Endothelial cell of umbilical vein (primary cell): Measurements from ENCODE around the gene ACBD5. TPM values are rescaled to one million over a fixed set of nuclear protein-coding genes. Genes with fewer than 3 reads are reported as not detected.

Experiments
- BruUV-seq: library from RNA; stranded (reverse); fragments of 400-500 nt; replicated peaks from 2 replicates; lab custom pipeline; 2021; lab: Mats Ljungman, UMichigan
- CTCF ChIA-PET: fragments of 300-600, 350-600 bp; sonication (Branson Sonifier 250); formaldehyde crosslinking; loops from one replicate; lab custom pipeline; 2021; ENCODE audit warnings: antibody characterized with exemption, inconsistent platforms; lab: Charles Lee
- POLR2A ChIA-PET: fragments of 300-600, 350-600 bp; sonication (Branson Sonifier 250); formaldehyde crosslinking; loops from one replicate; lab custom pipeline; 2021; ENCODE audit warnings: antibody characterized with exemption, inconsistent platforms; lab: Charles Lee
- DNase-seq: peaks from one replicate; pipeline ENCODE4 v3.0.0-alpha.2; 2011; ENCODE audit warnings: low read depth, low spot score
- FAIRE-seq: peaks from 2 replicates; lab custom pipeline; 2011; peaks lifted over from hg19 to GRCh38; lab: Jason Lieb, UNC
- H2AFZ ChIP-seq: 2 replicates; pipeline ENCODE4 v1.6.0; 2012; ENCODE audit warnings: low read depth, low read length, control low read depth, inconsistent platforms
- H3K27ac ChIP-seq: 2 replicates; pipeline ENCODE4 v1.5.1; 2011; ENCODE audit warnings: low read depth, mild to moderate bottlenecking, control low read depth, low read length, moderate library complexity; ENCODE audit not compliant: insufficient read depth
- H3K27me3 ChIP-seq, 2 experiments: 2 replicates each; pipeline versions ENCODE4 v1.6.0 to v1.6.1; 2011; ENCODE audit warnings: low read length in 2 of 2, mixed read lengths in 1 of 2; ENCODE audit not compliant: control insufficient read depth in 2 of 2, insufficient read depth in 2 of 2
- H3K36me3 ChIP-seq, 2 experiments: 2 replicates in 1 of 2; 3 replicates in 1 of 2; pipeline ENCODE4 v1.5.1; 2011; ENCODE audit warnings: low read length in 2 of 2, mild to moderate bottlenecking in 1 of 2, moderate library complexity in 1 of 2; ENCODE audit not compliant: control insufficient read depth in 2 of 2, insufficient read depth in 2 of 2; ENCODE audit errors: extremely low read depth in 1 of 2
- H3K4me1 ChIP-seq: 3 replicates; pipeline ENCODE4 v1.5.1; 2011; ENCODE audit warnings: mild to moderate bottlenecking, low read length; ENCODE audit not compliant: control insufficient read depth, insufficient read depth; ENCODE audit errors: extremely low read depth
- H3K4me2 ChIP-seq: 2 replicates; pipeline ENCODE4 v1.6.1; 2011; ENCODE audit warnings: low read length, control low read depth, mixed read lengths; ENCODE audit not compliant: insufficient read depth
- H3K4me3 ChIP-seq, 3 experiments: fragments of 200-600 bp in 1 of 3; sonication (generic), shearing (Covaris generic) in 1 of 3; replicated peaks in 1 of 3; 2 replicates each; pipeline ENCODE4 v1.5.1; 2011 to 2016; ENCODE audit warnings: control low read depth in 3 of 3, low read length in 3 of 3, mild to moderate bottlenecking in 2 of 3, inconsistent platforms in 1 of 3, low read depth in 1 of 3, moderate library complexity in 1 of 3; ENCODE audit not compliant: insufficient read depth in 1 of 3
- H3K79me2 ChIP-seq: 2 replicates; pipeline ENCODE4 v1.6.0; 2012; ENCODE audit warnings: low read length, inconsistent platforms; ENCODE audit not compliant: control insufficient read depth, insufficient read depth
- H3K9ac ChIP-seq: replicated peaks from 2 replicates; pipeline ENCODE3; 2011; ENCODE audit warnings: low read length, control low read depth; ENCODE audit not compliant: insufficient read depth; ENCODE audit errors: extremely low read depth
- H3K9me1 ChIP-seq: replicated peaks from 3 replicates; pipeline ENCODE4 v1.6.0; 2011; ENCODE audit warnings: mild to moderate bottlenecking, low read length; ENCODE audit not compliant: control insufficient read depth, insufficient read depth; ENCODE audit errors: extremely low read depth
- H3K9me3 ChIP-seq: replicated peaks from 2 replicates; pipeline ENCODE4 v1.5.1; 2012; ENCODE audit warnings: low read length, inconsistent platforms; ENCODE audit not compliant: control insufficient read depth, insufficient read depth
- H4K20me1 ChIP-seq: replicated peaks from 2 replicates; pipeline ENCODE3; 2011; ENCODE audit warnings: mild to moderate bottlenecking, low read length; ENCODE audit not compliant: control insufficient read depth, insufficient read depth; ENCODE audit errors: extremely low read depth
- EZH2 ChIP-seq: IDR thresholded peaks from 2 replicates; pipeline ENCODE4 v1.6.1; 2012; ENCODE audit warnings: borderline replicate concordance, low read depth, mild to moderate bottlenecking, moderate library complexity, low read length, inconsistent platforms; ENCODE audit not compliant: severe bottlenecking
- JUN ChIP-seq: IDR thresholded peaks from 2 replicates; pipeline ENCODE4 v1.6.1; 2011; ENCODE audit warnings: borderline replicate concordance, low read depth; ENCODE audit not compliant: insufficient read length, insufficient read depth
- MYC ChIP-seq: IDR thresholded peaks from one replicate; pipeline ENCODE4 v1.6.1; 2011; ENCODE audit warnings: mild to moderate bottlenecking, low read depth, low read length
- POLR2AphosphoS5 ChIP-seq: IDR thresholded peaks from 2 replicates; pipeline ENCODE4 v1.6.1; 2012; ENCODE audit warnings: low read depth, mild to moderate bottlenecking, control low read depth, low read length, moderate library complexity; ENCODE audit not compliant: insufficient read depth
- dilution Hi-C: fragments of 300-500 bp; cut with MboI; formaldehyde crosslinking; loops from one replicate; pipeline ENCODE4 v1.15.0; 2019; ENCODE audit warnings: low sequenced_read_pairs; ENCODE audit not compliant: extremely low pct_ligation_motif_present
- intact Hi-C: fragments of 100-400 bp; cut with micrococcal nuclease; formaldehyde crosslinking; loops from one replicate; pipeline ENCODE4 v1.10.0; 2022
- polyA plus RNA-seq, 4 experiments: library from polyadenylated mRNA; depleted of rRNA in 3 of 4; stranded (reverse) in 3 of 4; unstranded in 1 of 4; fragments of >200 nt; gene quantifications; 2 replicates each; pipeline versions ENCODE4 v1.2.1 to v1.2.3, GENCODE V29; 2011 to 2012; ENCODE audit warnings: missing spikeins in 1 of 4
- total RNA-seq: library from RNA; stranded (reverse); gene quantifications from 2 replicates; pipeline ENCODE4 v1.2.3, GENCODE V29; 2021
- TF ChIP-seq, protein P1 (sequence below), 2 donors: IDR thresholded peaks; 1 replicate in 1 of 2; 2 replicates in 1 of 2; pipeline ENCODE4 v1.5.1; 2011; ENCODE audit warnings: low read length in 2 of 2, mild to moderate bottlenecking in 2 of 2, moderate library complexity in 2 of 2, control low read depth in 1 of 2, inconsistent platforms in 1 of 2, low read depth in 1 of 2; ENCODE audit not compliant: insufficient read depth in 1 of 2; ENCODE audit errors: extremely low read depth in 1 of 2

Gene ACBD5
- total and polyA plus RNA-seq, 2 donors (not counting 3 experiments of a cell fraction or from before 2014, with no cell fraction given), result 6.6 to 21.5 TPM

DNA sequence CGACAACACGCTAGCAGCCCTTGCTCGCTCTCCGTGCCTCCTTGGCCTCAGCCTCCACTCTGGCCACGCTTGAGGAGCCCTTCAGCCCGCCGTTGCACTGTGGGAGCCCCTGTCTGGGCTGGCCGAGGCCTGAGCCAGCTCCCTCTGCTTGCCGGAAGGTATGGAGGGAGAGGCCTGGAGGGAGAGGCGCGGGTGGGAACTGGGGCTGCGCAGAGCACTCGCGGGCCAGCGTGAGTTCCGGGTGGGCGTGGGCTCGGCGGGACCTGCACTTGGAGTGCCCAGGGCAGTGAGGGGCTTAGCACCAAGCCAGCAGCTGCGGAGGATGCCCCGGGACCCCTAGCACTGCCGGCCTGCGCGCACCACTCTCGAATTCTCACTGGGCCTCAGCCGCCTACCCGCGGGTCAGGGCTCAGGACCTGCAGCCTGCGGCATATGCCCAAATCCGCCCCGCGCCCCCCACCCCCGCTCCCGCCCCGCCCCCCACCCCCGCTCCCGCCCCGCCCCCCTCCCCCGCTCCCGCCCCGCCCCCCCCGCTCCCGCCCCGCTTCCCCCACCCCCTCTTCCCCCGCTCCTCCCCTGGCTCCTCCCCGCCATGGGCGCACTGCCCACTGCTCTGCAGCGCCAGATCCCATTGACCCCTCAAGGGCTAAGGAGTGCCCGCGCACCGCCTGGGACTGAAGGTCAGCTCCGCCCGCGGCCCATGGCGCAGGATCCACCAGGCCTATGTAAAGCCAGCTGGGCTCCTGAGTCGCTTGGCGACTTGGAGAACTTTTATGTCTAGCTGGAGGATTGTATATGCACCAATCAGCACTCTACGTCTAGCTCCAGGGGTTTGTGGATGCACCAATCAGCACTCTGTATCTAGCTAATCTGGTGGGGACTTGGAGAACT lies 15.9 kb upstream of the ACBD5 start:
- H3K36me3 ChIP-seq, result no peaks in the 10 kb centered on the region
- H4K20me1 ChIP-seq, result no peaks in the 10 kb centered on the region
- no peak overlapping the region for H3K4me2 ChIP-seq
- TF ChIP-seq MYC, result no peak
- TF ChIP-seq JUN, result no peak
- TF ChIP-seq, protein P1, sequence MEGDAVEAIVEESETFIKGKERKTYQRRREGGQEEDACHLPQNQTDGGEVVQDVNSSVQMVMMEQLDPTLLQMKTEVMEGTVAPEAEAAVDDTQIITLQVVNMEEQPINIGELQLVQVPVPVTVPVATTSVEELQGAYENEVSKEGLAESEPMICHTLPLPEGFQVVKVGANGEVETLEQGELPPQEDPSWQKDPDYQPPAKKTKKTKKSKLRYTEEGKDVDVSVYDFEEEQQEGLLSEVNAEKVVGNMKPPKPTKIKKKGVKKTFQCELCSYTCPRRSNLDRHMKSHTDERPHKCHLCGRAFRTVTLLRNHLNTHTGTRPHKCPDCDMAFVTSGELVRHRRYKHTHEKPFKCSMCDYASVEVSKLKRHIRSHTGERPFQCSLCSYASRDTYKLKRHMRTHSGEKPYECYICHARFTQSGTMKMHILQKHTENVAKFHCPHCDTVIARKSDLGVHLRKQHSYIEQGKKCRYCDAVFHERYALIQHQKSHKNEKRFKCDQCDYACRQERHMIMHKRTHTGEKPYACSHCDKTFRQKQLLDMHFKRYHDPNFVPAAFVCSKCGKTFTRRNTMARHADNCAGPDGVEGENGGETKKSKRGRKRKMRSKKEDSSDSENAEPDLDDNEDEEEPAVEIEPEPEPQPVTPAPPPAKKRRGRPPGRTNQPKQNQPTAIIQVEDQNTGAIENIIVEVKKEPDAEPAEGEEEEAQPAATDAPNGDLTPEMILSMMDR (IDR thresholded peaks at IDR 0.05; ENCODE audit: extremely low read depth in 1 of 2, insufficient read depth in 1 of 2, low read depth in 1 of 2, low read length in 2 of 2), result no peak
- no peak for TF ChIP-seq POLR2AphosphoS5
- no peak for TF ChIP-seq EZH2
- no peak overlapping the region for H3K9ac ChIP-seq
- no peak overlapping the region for H3K27ac ChIP-seq
- BruUV-seq, result no TSS peak
- CTCF ChIA-PET, result interaction anchor here (0.6 to 2.2 kb wide), 4 partner anchors 12 to 406 kb away, joined by 3 to 6 read pairs (median 4); no protein-coding TSS in a partner anchor
- intact Hi-C loops (no loop called here), dilution Hi-C loops (no loop called here)
- H3K4me1 ChIP-seq, result peaks cover 7% of the 10 kb centered on the region
- no peaks in the 10 kb centered on the region for H3K79me2 ChIP-seq
- H3K9me1 ChIP-seq, result no peaks in the 10 kb centered on the region
- POLR2A ChIA-PET, result no interaction called here
- DNase-seq, result no peak
- H3K27me3 ChIP-seq, result peaks cover 25 to 42% of the 10 kb centered on the region in 2 experiments
- no peak for FAIRE-seq
- no peak overlapping the region for H3K4me3 ChIP-seq
- H2AFZ ChIP-seq, result no peak overlapping the region
- no peaks in the 10 kb centered on the region for H3K9me3 ChIP-seq
